ENCODE data around the gene CUL3. TPM values are rescaled to one million over a fixed set of nuclear protein-coding genes. Genes with fewer than 3 reads are reported as not detected.
A peak's percentile ranks its signal among the peaks of the same experiment; 100 is the strongest.

The CUL3 gene
- total RNA-seq = 91.0 to 97.5 TPM (median 94.8 TPM) in 3 replicates

DNA sequence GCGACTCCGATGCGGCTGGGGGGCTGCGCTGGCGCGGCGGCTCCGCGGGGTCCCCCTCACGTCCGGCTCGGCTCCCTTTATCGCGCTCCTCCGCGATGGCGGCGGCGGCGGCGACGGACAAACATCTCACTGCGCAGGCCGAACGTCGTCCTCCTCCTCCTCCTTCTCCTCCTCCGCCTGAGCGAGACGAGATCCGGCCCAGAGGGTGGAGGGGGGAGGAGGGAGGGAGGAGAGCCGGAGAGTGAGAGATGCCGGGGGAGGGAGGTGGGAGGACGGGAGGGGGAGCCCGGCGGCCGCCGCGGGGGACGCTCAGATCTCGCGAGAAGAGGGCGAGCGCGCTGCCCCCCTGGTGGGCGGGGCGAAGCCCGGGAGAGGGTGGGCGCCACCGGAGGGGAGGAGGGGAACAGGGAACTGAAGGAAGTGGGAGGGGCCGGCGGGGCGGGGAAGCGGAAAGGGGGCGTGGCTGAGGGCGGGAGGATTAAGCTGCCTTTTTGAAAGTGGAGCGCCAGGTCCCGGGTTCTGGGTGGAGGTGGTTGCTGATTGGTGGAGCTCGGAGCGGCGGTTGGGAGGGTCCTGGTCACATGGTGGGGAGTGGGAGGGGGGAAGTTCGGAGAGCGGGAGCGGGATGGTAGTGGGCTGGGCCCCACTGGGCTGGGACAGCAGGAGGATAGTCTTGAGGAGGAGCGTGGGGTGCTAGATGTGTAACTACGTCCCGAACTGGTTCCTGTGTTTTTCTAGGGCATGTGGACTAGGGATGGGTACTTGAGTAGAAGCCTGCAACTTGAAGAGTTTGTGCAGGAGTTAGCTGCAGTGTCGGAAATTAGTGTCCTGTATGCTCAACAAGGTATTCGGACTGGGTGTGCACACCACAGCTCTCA, at the start of gene CUL3:
TSS of gene CUL3 (minus strand) at position 153 of the 878 bp plus-strand sequence. CDS start 354 bp downstream, outside the sequence.
- Mint-ChIP-seq H3K9me3 (no peaks in the 10 kb centered on the region), H3K4me3 (peak within 1 kb of the TSS; percentile 93), H3K27ac (peak within 1 kb of the TSS; percentile 94), H3K27me3 (ENCODE audit: low read depth) (no peaks in the 10 kb centered on the region), H3K36me3 (no peaks in the 10 kb centered on the region), H3K4me1 (peaks cover 32% of the 10 kb centered on the region)
- TF ChIP-seq, protein P1, sequence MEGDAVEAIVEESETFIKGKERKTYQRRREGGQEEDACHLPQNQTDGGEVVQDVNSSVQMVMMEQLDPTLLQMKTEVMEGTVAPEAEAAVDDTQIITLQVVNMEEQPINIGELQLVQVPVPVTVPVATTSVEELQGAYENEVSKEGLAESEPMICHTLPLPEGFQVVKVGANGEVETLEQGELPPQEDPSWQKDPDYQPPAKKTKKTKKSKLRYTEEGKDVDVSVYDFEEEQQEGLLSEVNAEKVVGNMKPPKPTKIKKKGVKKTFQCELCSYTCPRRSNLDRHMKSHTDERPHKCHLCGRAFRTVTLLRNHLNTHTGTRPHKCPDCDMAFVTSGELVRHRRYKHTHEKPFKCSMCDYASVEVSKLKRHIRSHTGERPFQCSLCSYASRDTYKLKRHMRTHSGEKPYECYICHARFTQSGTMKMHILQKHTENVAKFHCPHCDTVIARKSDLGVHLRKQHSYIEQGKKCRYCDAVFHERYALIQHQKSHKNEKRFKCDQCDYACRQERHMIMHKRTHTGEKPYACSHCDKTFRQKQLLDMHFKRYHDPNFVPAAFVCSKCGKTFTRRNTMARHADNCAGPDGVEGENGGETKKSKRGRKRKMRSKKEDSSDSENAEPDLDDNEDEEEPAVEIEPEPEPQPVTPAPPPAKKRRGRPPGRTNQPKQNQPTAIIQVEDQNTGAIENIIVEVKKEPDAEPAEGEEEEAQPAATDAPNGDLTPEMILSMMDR (IDR thresholded peaks at IDR 0.05; ENCODE audit: unreplicated experiment) = no peak
- DNase-seq (ENCODE audit: low spot score in 2 of 2, unreplicated experiment in 2 of 2) = peak; percentile 100

DNA sequence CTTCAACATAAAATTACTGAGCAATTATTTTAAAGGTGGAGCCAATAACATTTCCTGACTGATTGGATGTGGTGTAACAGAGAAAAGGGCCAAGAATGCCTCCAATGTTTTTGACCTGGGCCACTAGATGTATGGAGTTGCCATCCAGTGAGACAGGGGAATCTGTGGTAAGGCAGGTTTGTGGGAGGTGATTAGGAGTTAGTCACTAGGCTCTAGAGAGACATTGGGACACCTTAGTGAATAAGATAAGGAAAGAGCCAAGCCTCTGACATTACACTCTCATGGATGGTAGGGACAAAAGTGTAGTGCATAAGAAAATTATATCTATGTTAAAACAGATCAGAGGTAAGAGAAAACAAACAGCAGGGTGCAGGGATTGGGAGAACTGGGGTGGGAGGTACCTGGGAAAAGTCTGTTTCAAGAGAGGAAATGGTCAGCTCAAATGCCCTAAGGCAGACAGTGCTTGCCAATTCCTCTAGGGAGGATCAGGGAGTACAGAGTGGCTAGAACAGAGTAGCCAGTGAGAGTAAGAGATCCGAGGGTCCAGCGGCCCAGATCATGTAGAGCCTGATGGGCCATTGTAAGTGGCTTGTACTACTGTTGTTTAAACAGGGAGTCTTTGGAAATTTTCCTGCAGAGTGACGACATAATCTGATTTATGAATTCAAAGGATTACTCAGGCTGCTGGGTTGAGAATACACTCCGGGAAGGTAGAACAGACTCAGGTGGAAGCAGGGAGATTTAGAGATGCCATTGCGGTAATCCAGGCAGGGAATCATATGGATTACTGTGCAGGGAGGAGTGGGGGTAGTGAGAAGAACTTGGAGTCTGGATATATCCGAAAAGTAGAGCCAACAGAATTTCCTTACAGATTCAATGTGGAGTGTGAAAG, 45.7 kb upstream of the CUL3 start:
- H3K4me1 Mint-ChIP-seq = peaks cover 6% of the 10 kb centered on the region
- no peak for DNase-seq (ENCODE audit: low spot score in 2 of 2, unreplicated experiment in 2 of 2)
- H3K4me3 Mint-ChIP-seq = no peak overlapping the region
- H3K27me3 Mint-ChIP-seq (ENCODE audit: low read depth) = no peaks in the 10 kb centered on the region
- TF ChIP-seq, protein P1 (IDR thresholded peaks at IDR 0.05; ENCODE audit: unreplicated experiment) = no peak
- H3K27ac Mint-ChIP-seq = no peak overlapping the region
- H3K36me3 Mint-ChIP-seq = no peaks in the 10 kb centered on the region
- H3K9me3 Mint-ChIP-seq = peaks cover 1% of the 10 kb centered on the region

DNA sequence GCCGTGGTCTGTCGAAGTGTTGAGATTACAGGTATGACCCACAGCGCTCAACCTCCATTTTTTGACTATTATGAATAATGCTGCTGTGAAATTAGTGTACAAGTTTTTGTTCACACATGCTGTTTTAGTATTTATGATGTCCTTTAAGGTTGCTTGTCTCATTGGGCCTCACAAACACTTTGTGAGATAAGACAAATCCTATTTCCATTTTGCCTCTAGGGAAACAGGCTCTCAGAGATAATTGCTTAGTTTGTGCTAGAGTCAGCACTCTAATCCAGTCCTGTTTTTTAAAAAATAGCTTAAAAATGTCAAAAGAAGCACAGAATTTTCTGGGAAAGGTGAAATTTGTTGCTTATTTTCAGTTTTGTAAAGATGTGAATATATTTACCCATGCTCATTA, 43.3 kb upstream of the CUL3 start:
- no peaks in the 10 kb centered on the region for H3K36me3 Mint-ChIP-seq
- H3K27ac Mint-ChIP-seq = peak overlapping the region; percentile 41
- peaks cover 6% of the 10 kb centered on the region for H3K4me1 Mint-ChIP-seq
- TF ChIP-seq, protein P1 (IDR thresholded peaks at IDR 0.05; ENCODE audit: unreplicated experiment) = no peak
- no peaks in the 10 kb centered on the region for H3K27me3 Mint-ChIP-seq (ENCODE audit: low read depth)
- DNase-seq (ENCODE audit: low spot score in 2 of 2, unreplicated experiment in 2 of 2) = no peak
- H3K4me3 Mint-ChIP-seq = no peak overlapping the region
- H3K9me3 Mint-ChIP-seq = no peaks in the 10 kb centered on the region

DNA sequence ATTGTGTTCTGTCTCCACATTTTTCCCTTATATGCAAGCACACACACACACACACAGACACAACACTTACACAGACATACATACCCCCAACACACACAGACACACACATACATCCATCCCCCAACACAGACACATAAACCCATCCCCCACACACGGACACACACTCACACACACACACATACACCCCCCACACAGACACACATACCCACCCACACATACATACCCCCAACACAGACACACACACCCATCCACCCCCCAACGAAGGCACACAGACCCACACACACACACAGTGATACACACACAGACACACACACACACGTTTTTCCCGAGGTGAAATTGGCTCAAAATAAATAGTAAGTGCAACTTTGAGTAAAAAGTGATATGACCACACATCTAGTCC, 41.6 kb upstream of the CUL3 start:
- Mint-ChIP-seq H3K4me1 (peaks cover 6% of the 10 kb centered on the region), H3K9me3 (no peaks in the 10 kb centered on the region), H3K27me3 (ENCODE audit: low read depth) (no peaks in the 10 kb centered on the region), H3K27ac (no peak overlapping the region), H3K36me3 (no peaks in the 10 kb centered on the region), H3K4me3 (no peak overlapping the region)
- no peak for DNase-seq (ENCODE audit: low spot score in 2 of 2, unreplicated experiment in 2 of 2)
- TF ChIP-seq, protein P1 (IDR thresholded peaks at IDR 0.05; ENCODE audit: unreplicated experiment) = no peak

DNA sequence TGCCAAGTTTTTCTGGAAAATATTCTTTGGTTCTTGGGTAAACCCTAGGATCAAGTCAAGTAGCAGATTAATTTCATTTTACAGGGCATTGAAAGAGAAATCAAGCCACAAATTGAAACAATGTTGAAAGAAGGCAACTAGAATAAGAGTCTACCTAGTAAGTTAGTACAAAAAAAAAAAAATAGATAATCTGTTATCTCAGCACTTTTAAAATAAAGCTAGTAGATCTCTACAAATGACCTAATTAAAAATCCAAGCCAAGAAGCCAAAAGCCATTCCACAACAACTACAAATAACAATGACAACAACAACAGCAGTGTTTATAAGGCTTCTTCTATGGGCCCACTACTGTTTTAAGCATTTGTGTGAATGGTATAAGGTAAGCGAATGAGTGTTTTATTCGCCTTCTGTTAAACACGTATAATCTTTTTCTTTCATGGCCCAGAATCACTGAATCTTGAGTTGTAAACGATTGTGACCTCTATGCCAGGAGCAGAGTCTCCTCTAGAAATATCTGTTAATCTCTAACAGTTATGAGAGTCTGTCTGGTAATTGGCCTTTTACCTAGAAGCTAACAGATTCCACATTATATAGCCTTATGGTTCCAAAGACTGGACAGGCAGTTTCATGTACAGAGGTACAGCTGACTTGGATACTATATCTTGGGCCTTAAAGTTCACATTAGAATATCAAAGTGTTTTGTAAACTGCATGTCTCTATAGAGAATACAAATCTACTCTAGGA, 28.6 kb upstream of the CUL3 start:
- Mint-ChIP-seq H3K4me1 (no peaks in the 10 kb centered on the region), H3K27me3 (ENCODE audit: low read depth) (no peaks in the 10 kb centered on the region), H3K4me3 (no peak overlapping the region), H3K9me3 (no peaks in the 10 kb centered on the region), H3K36me3 (no peaks in the 10 kb centered on the region), H3K27ac (no peak overlapping the region)
- DNase-seq (ENCODE audit: low spot score in 2 of 2, unreplicated experiment in 2 of 2) = no peak
- TF ChIP-seq, protein P1 (IDR thresholded peaks at IDR 0.05; ENCODE audit: unreplicated experiment) = no peak

All from mesothelial cell of epicardium (in vitro differentiated cells).